ENCODE data around the gene TRAF7.
"Not testable (repeated sequence)": the region's sequence is repeated elsewhere in the genome, so short reads cannot be mapped to it uniquely, and the experiment has no call there.

DNA sequence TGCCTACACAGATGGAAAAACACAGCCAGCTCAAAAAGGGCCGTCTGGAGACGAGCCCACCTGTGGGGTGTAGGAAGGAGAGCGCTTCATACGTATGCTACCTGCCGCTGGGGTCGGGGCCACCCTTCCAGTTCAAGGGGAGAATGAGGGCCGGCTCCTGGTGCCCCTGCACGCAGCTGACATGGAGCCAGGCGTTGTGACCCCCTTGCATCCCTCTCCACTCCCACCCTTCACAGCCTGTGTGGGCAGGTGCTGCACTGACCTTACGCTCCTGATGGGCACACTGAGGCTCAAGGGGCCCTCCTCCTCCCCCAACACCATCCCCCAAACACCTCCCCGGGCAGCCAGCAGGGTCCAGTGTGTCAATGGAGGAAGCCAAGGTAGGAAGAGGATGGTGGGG lies 30.0 kb upstream of the TRAF7 start:
- TF ChIP-seq, protein P1, sequence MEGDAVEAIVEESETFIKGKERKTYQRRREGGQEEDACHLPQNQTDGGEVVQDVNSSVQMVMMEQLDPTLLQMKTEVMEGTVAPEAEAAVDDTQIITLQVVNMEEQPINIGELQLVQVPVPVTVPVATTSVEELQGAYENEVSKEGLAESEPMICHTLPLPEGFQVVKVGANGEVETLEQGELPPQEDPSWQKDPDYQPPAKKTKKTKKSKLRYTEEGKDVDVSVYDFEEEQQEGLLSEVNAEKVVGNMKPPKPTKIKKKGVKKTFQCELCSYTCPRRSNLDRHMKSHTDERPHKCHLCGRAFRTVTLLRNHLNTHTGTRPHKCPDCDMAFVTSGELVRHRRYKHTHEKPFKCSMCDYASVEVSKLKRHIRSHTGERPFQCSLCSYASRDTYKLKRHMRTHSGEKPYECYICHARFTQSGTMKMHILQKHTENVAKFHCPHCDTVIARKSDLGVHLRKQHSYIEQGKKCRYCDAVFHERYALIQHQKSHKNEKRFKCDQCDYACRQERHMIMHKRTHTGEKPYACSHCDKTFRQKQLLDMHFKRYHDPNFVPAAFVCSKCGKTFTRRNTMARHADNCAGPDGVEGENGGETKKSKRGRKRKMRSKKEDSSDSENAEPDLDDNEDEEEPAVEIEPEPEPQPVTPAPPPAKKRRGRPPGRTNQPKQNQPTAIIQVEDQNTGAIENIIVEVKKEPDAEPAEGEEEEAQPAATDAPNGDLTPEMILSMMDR (IDR thresholded peaks at IDR 0.05): not testable (repeated sequence)
- not testable (repeated sequence) for TF ChIP-seq POLR2AphosphoS5 (IDR thresholded peaks at IDR 0.05; ENCODE audit: insufficient read depth in 1 of 2, low read depth in 1 of 2)
